ENCODE results near the gene DHCR7. TPM values are rescaled to one million over a fixed set of nuclear protein-coding genes. Genes with fewer than 3 reads are reported as not detected.

The DHCR7 gene
- total RNA-seq, 1 experiment from 2014 or later, result 72.6 TPM

GRCh38 chr11:71458146-71459070 lies 10.2 kb upstream of the DHCR7 start:
- CTCF ChIA-PET, result interaction anchor here (0.5 to 0.6 kb wide), 2 partner anchors 994 to 1007 kb away, joined by 3 to 4 read pairs; no protein-coding TSS in a partner anchor
- BruUV-seq (replicated peaks), result no TSS peak
- DNase-seq (ENCODE audit: unreplicated experiment), result no peak

GRCh38 chr11:71456831-71457230 lies 8.6 kb upstream of the DHCR7 start:
- H3K36me3 Mint-ChIP-seq (ENCODE audit: insufficient read depth, unreplicated experiment), result peaks cover 61% of the 10 kb centered on the region
- H3K27me3 Mint-ChIP-seq (ENCODE audit: insufficient read depth, unreplicated experiment), result no peaks in the 10 kb centered on the region
- TF ChIP-seq CTCF (IDR thresholded peaks at IDR 0.05; ENCODE audit: unreplicated experiment), result no peak
- peaks cover 7% of the 10 kb centered on the region for H3K4me1 Mint-ChIP-seq (ENCODE audit: insufficient read depth, unreplicated experiment)
- no peak overlapping the region for H3K4me3 Mint-ChIP-seq (ENCODE audit: unreplicated experiment)
- POLR2A ChIA-PET, result no interaction called here
- H3K9me3 Mint-ChIP-seq (ENCODE audit: unreplicated experiment), result no peaks in the 10 kb centered on the region
- CTCF ChIA-PET, result interaction anchor here (1.0 kb wide), 1 partner anchor 14 kb away, joined by 3 read pairs; no protein-coding TSS in a partner anchor
- no peak for DNase-seq (ENCODE audit: unreplicated experiment)
- no peak overlapping the region for H3K27ac Mint-ChIP-seq (ENCODE audit: low read depth, unreplicated experiment)
- intact Hi-C loops (cut with micrococcal nuclease), result loop anchor here (10.0 kb wide), 1 partner anchor 992 kb away; no protein-coding TSS in a partner anchor
- no TSS peak for BruUV-seq (replicated peaks)

More at GRCh38 chr11:71458146-71459070, 10.2 kb upstream of the DHCR7 start:
- H3K4me1 Mint-ChIP-seq (ENCODE audit: insufficient read depth, unreplicated experiment), result no peaks in the 10 kb centered on the region
- POLR2A ChIA-PET, result interaction anchor here (1.4 kb wide), 1 partner anchor 11 kb away, joined by 3 read pairs; no protein-coding TSS in a partner anchor
- TF ChIP-seq CTCF (IDR thresholded peaks at IDR 0.05; ENCODE audit: unreplicated experiment), result no peak
- no peaks in the 10 kb centered on the region for H3K27me3 Mint-ChIP-seq (ENCODE audit: insufficient read depth, unreplicated experiment)
- H3K27ac Mint-ChIP-seq (ENCODE audit: low read depth, unreplicated experiment), result no peak overlapping the region
- no peak overlapping the region for H3K4me3 Mint-ChIP-seq (ENCODE audit: unreplicated experiment)
- no peaks in the 10 kb centered on the region for H3K9me3 Mint-ChIP-seq (ENCODE audit: unreplicated experiment)
- peaks cover 69% of the 10 kb centered on the region for H3K36me3 Mint-ChIP-seq (ENCODE audit: insufficient read depth, unreplicated experiment)
- intact Hi-C loops (cut with micrococcal nuclease), result loop anchor here (10.0 kb wide), 1 partner anchor 994 kb away; no protein-coding TSS in a partner anchor

- CTCF ChIA-PET, result interaction anchor here (1.0 kb wide), 1 partner anchor 13 kb away, joined by 3 read pairs; no protein-coding TSS in a partner anchor
- H3K27ac Mint-ChIP-seq (ENCODE audit: low read depth, unreplicated experiment), result no peak overlapping the region
- no TSS peak for BruUV-seq (replicated peaks)
- no peak overlapping the region for H3K4me3 Mint-ChIP-seq (ENCODE audit: unreplicated experiment)
- TF ChIP-seq CTCF (IDR thresholded peaks at IDR 0.05; ENCODE audit: unreplicated experiment), result no peak
- DNase-seq (ENCODE audit: unreplicated experiment), result no peak
- POLR2A ChIA-PET, result no interaction called here
- no peaks in the 10 kb centered on the region for H3K9me3 Mint-ChIP-seq (ENCODE audit: unreplicated experiment)
- no peaks in the 10 kb centered on the region for H3K27me3 Mint-ChIP-seq (ENCODE audit: insufficient read depth, unreplicated experiment)
- H3K4me1 Mint-ChIP-seq (ENCODE audit: insufficient read depth, unreplicated experiment), result peaks cover 9% of the 10 kb centered on the region
- H3K36me3 Mint-ChIP-seq (ENCODE audit: insufficient read depth, unreplicated experiment), result peaks cover 55% of the 10 kb centered on the region
- intact Hi-C loops (cut with micrococcal nuclease), result loop anchor here (10.0 kb wide), 1 partner anchor 991 kb away; no protein-coding TSS in a partner anchor
These were observed 8.1 kb upstream of the DHCR7 start for GRCh38 chr11:71456294-71456693.

GRCh38 chr11:71454470-71455113 lies 6.4 kb upstream of the DHCR7 start:
- BruUV-seq (replicated peaks), result no TSS peak
- ChIA-PET CTCF (interaction anchor here (0.6 to 1.4 kb wide), 6 partner anchors 29 to 1095 kb away, joined by 3 to 4 read pairs (median 3); no protein-coding TSS in a partner anchor), POLR2A (interaction anchor here (1.0 to 1.4 kb wide), 3 partner anchors 28 to 301 kb away, joined by 3 to 5 read pairs (median 3); no protein-coding TSS in a partner anchor)
- no peak overlapping the region for H3K27ac Mint-ChIP-seq (ENCODE audit: low read depth, unreplicated experiment)
- DNase-seq (ENCODE audit: unreplicated experiment), result peak; percentile 23
- H3K4me1 Mint-ChIP-seq (ENCODE audit: insufficient read depth, unreplicated experiment), result peaks cover 18% of the 10 kb centered on the region
- peak overlapping the region; percentile 85 for H3K4me3 Mint-ChIP-seq (ENCODE audit: unreplicated experiment)
- H3K36me3 Mint-ChIP-seq (ENCODE audit: insufficient read depth, unreplicated experiment), result peaks cover 47% of the 10 kb centered on the region
- intact Hi-C loops (cut with micrococcal nuclease), result loop anchor here (10.0 kb wide), 1 partner anchor 990 kb away; no protein-coding TSS in a partner anchor
- H3K9me3 Mint-ChIP-seq (ENCODE audit: unreplicated experiment), result no peaks in the 10 kb centered on the region
- H3K27me3 Mint-ChIP-seq (ENCODE audit: insufficient read depth, unreplicated experiment), result no peaks in the 10 kb centered on the region
- TF ChIP-seq CTCF (IDR thresholded peaks at IDR 0.05; ENCODE audit: unreplicated experiment), result peak; percentile 6

Data from MCF 10A (cell line).